Measurements from ENCODE around the gene KRT6C. TPM values are rescaled to one million over a fixed set of nuclear protein-coding genes. Genes with fewer than 3 reads are reported as not detected.

Gene KRT6C
- total RNA-seq, 6 experiments from 2014 or later = not detected

GRCh38 chr12:52445876-52446275, 27.7 kb downstream of the KRT6C start:
- H3K4me1 Mint-ChIP-seq (ENCODE audit: low read depth) = peaks cover 28% of the 10 kb centered on the region
- peaks cover 35% of the 10 kb centered on the region for H3K27me3 Mint-ChIP-seq (ENCODE audit: insufficient read depth)

GRCh38 chr12:52444647-52445595, 28.7 kb downstream of the KRT6C start:
- H3K27me3 Mint-ChIP-seq (ENCODE audit: insufficient read depth) = peaks cover 29% of the 10 kb centered on the region
- H3K27ac Mint-ChIP-seq = no peak overlapping the region
- no peak for TF ChIP-seq CTCF (IDR thresholded peaks at IDR 0.05)
- DNase-seq = no peak
- no peaks in the 10 kb centered on the region for H3K9me3 Mint-ChIP-seq
- peaks cover 38% of the 10 kb centered on the region for H3K4me1 Mint-ChIP-seq (ENCODE audit: low read depth)
- H3K4me3 Mint-ChIP-seq = no peak overlapping the region
- no peaks in the 10 kb centered on the region for H3K36me3 Mint-ChIP-seq (ENCODE audit: low read depth)

More at GRCh38 chr12:52445876-52446275, 27.7 kb downstream of the KRT6C start:
- no peaks in the 10 kb centered on the region for H3K36me3 Mint-ChIP-seq (ENCODE audit: low read depth)
- H3K9me3 Mint-ChIP-seq = no peaks in the 10 kb centered on the region
- no peak overlapping the region for H3K4me3 Mint-ChIP-seq
- DNase-seq = no peak
- no peak for TF ChIP-seq CTCF (IDR thresholded peaks at IDR 0.05)
- H3K27ac Mint-ChIP-seq = no peak overlapping the region

GRCh38 chr12:52443966-52444365, 29.6 kb downstream of the KRT6C start:
- Mint-ChIP-seq H3K4me3 (no peak overlapping the region), H3K4me1 (ENCODE audit: low read depth) (peaks cover 40% of the 10 kb centered on the region), H3K27me3 (ENCODE audit: insufficient read depth) (peaks cover 26% of the 10 kb centered on the region), H3K27ac (no peak overlapping the region), H3K9me3 (no peaks in the 10 kb centered on the region), H3K36me3 (ENCODE audit: low read depth) (no peaks in the 10 kb centered on the region)
- no peak for TF ChIP-seq CTCF (IDR thresholded peaks at IDR 0.05)
- no peak for DNase-seq

- TF ChIP-seq CTCF (IDR thresholded peaks at IDR 0.05) = peak; percentile 8; the same call in 1 of the 2 replicates
- peak; percentile 69 for DNase-seq
- Mint-ChIP-seq H3K27ac (no peak overlapping the region; the same call in 1 of the 2 replicates), H3K36me3 (ENCODE audit: low read depth) (no peaks in the 10 kb centered on the region), H3K4me3 (no peak overlapping the region), H3K4me1 (ENCODE audit: low read depth) (peaks cover 40% of the 10 kb centered on the region), H3K9me3 (no peaks in the 10 kb centered on the region), H3K27me3 (ENCODE audit: insufficient read depth) (peaks cover 24% of the 10 kb centered on the region)
These were observed 31.0 kb downstream of the KRT6C start for GRCh38 chr12:52442600-52443061.

GRCh38 chr12:52441320-52441911, 32.2 kb downstream of the KRT6C start:
- peak overlapping the region; percentile 22; the same call in 1 of the 2 replicates for H3K4me3 Mint-ChIP-seq
- peaks cover 24% of the 10 kb centered on the region for H3K27me3 Mint-ChIP-seq (ENCODE audit: insufficient read depth)
- no peak for DNase-seq
- no peak for TF ChIP-seq CTCF (IDR thresholded peaks at IDR 0.05)
- no peaks in the 10 kb centered on the region for H3K36me3 Mint-ChIP-seq (ENCODE audit: low read depth)
- H3K27ac Mint-ChIP-seq = peak overlapping the region; percentile 77
- H3K9me3 Mint-ChIP-seq = no peaks in the 10 kb centered on the region
- H3K4me1 Mint-ChIP-seq (ENCODE audit: low read depth) = peaks cover 50% of the 10 kb centered on the region

Measured in HFFc6 (cell line).